ENCODE measurements around the gene CLCN1.

GRCh38 chr7:143390104-143390772 lies 74.3 kb downstream of the CLCN1 start:
- TF ChIP-seq CTCF (IDR thresholded peaks at IDR 0.05 in 8 of 11, conservative IDR thresholded peaks at IDR 0.05 in 3 of 11), result no peak
- no peak for TF ChIP-seq POLR2A (IDR thresholded peaks at IDR 0.05)
